Measurements from ENCODE around the gene MYO10.

Gene MYO10

GRCh38 chr5:16776611-16777251, 159.4 kb downstream of the MYO10 start:
- CTCF ChIA-PET, result interaction anchor here (0.6 to 0.8 kb wide), 4 partner anchors 29 to 88 kb away, joined by 3 to 8 read pairs (median 3); no protein-coding TSS in a partner anchor
- TF ChIP-seq BHLHE40 (IDR thresholded peaks at IDR 0.05; ENCODE audit: borderline replicate concordance) (no peak), PKNOX1 (IDR thresholded peaks at IDR 0.05) (no peak), ARNT (IDR thresholded peaks at IDR 0.05) (no peak), HDGF (IDR thresholded peaks at IDR 0.05; ENCODE audit: borderline replicate concordance) (no peak), SUZ12 (IDR thresholded peaks at IDR 0.05) (no peak), SP1 (IDR thresholded peaks at IDR 0.05) (no peak), ELF4 (IDR thresholded peaks at IDR 0.05) (no peak), L3MBTL2 (conservative IDR thresholded peaks at IDR 0.05) (no peak)
- peak; percentile 45 for DNase-seq (ENCODE audit: extremely low spot score)
- POLR2A ChIA-PET, result interaction anchor here (0.9 kb wide), 1 partner anchor 18 kb away, joined by 3 read pairs; no protein-coding TSS in a partner anchor

GRCh38 chr5:16774806-16775205, 161.3 kb downstream of the MYO10 start:
- TF ChIP-seq SUZ12 (IDR thresholded peaks at IDR 0.05), result no peak
- TF ChIP-seq FOXM1 (IDR thresholded peaks at IDR 0.05; ENCODE audit: borderline replicate concordance), result no peak
- no peak for TF ChIP-seq FOXA1 (IDR thresholded peaks at IDR 0.05)
- TF ChIP-seq HDGF (IDR thresholded peaks at IDR 0.05; ENCODE audit: borderline replicate concordance), result no peak
- TF ChIP-seq ZNF384 (IDR thresholded peaks at IDR 0.05), result no peak
- TF ChIP-seq L3MBTL2 (conservative IDR thresholded peaks at IDR 0.05), result no peak
- no peak for TF ChIP-seq LEF1 (IDR thresholded peaks at IDR 0.05; ENCODE audit: borderline replicate concordance)
- DNase-seq (ENCODE audit: extremely low spot score), result no peak
- ChIA-PET POLR2A (interaction anchor here (0.6 kb wide), 1 partner anchor 319 kb away, joined by 3 read pairs; no protein-coding TSS in a partner anchor), CTCF (no interaction called here)

- TF ChIP-seq NFRKB (IDR thresholded peaks at IDR 0.05) (no peak), FOXM1 (IDR thresholded peaks at IDR 0.05; ENCODE audit: borderline replicate concordance) (no peak), L3MBTL2 (conservative IDR thresholded peaks at IDR 0.05) (no peak), CTBP1 (IDR thresholded peaks at IDR 0.05; ENCODE audit: borderline replicate concordance) (no peak), BHLHE40 (IDR thresholded peaks at IDR 0.05; ENCODE audit: borderline replicate concordance) (no peak), ARNT (IDR thresholded peaks at IDR 0.05) (no peak), SUZ12 (IDR thresholded peaks at IDR 0.05) (no peak), FOXA1 (IDR thresholded peaks at IDR 0.05) (no peak), LEF1 (IDR thresholded peaks at IDR 0.05; ENCODE audit: borderline replicate concordance) (no peak), ZNF384 (IDR thresholded peaks at IDR 0.05) (no peak), SP1 (IDR thresholded peaks at IDR 0.05) (no peak), PKNOX1 (IDR thresholded peaks at IDR 0.05) (no peak), TARDBP (IDR thresholded peaks at IDR 0.05) (no peak), FOXK2 (IDR thresholded peaks at IDR 0.05) (no peak), ELF4 (IDR thresholded peaks at IDR 0.05) (no peak), HDGF (IDR thresholded peaks at IDR 0.05; ENCODE audit: borderline replicate concordance) (no peak)
- CTCF ChIA-PET, result interaction anchor here (0.6 kb wide), 1 partner anchor 352 kb away, joined by 3 read pairs; no protein-coding TSS in a partner anchor
- no peak for DNase-seq (ENCODE audit: extremely low spot score)
- POLR2A ChIA-PET, result no interaction called here
These were observed 162.1 kb downstream of the MYO10 start for GRCh38 chr5:16773991-16774390.

GRCh38 chr5:16772556-16772955, 163.5 kb downstream of the MYO10 start:
- CTCF ChIA-PET, result no interaction called here
- TF ChIP-seq CTBP1 (IDR thresholded peaks at IDR 0.05; ENCODE audit: borderline replicate concordance), result no peak
- no peak for TF ChIP-seq ZNF384 (IDR thresholded peaks at IDR 0.05)
- TF ChIP-seq TARDBP (IDR thresholded peaks at IDR 0.05), result no peak
- no peak for TF ChIP-seq FOXA1 (IDR thresholded peaks at IDR 0.05)
- no peak for TF ChIP-seq PKNOX1 (IDR thresholded peaks at IDR 0.05)
- no peak for TF ChIP-seq NFRKB (IDR thresholded peaks at IDR 0.05)
- TF ChIP-seq HDGF (IDR thresholded peaks at IDR 0.05; ENCODE audit: borderline replicate concordance), result no peak
- TF ChIP-seq FOXM1 (IDR thresholded peaks at IDR 0.05; ENCODE audit: borderline replicate concordance), result no peak
- TF ChIP-seq BHLHE40 (IDR thresholded peaks at IDR 0.05; ENCODE audit: borderline replicate concordance), result no peak
- TF ChIP-seq SUZ12 (IDR thresholded peaks at IDR 0.05), result no peak
- TF ChIP-seq ELF4 (IDR thresholded peaks at IDR 0.05), result no peak
- TF ChIP-seq L3MBTL2 (conservative IDR thresholded peaks at IDR 0.05), result no peak
- TF ChIP-seq ARNT (IDR thresholded peaks at IDR 0.05), result no peak
- no peak for TF ChIP-seq LEF1 (IDR thresholded peaks at IDR 0.05; ENCODE audit: borderline replicate concordance)
- no peak for TF ChIP-seq SP1 (IDR thresholded peaks at IDR 0.05)
- no peak for TF ChIP-seq FOXK2 (IDR thresholded peaks at IDR 0.05)

GRCh38 chr5:16768184-16768583, 167.9 kb downstream of the MYO10 start:
- TF ChIP-seq PKNOX1 (IDR thresholded peaks at IDR 0.05) (peak; percentile 19; the same call in 1 of the 2 replicates), TARDBP (IDR thresholded peaks at IDR 0.05) (no peak)
- no peak for DNase-seq (ENCODE audit: extremely low spot score)
- CTCF ChIA-PET, result interaction anchor here (0.6 kb wide), 1 partner anchor 111 kb away, joined by 7 read pairs; no protein-coding TSS in a partner anchor
- POLR2A ChIA-PET, result no interaction called here

More at GRCh38 chr5:16772556-16772955, 163.5 kb downstream of the MYO10 start:
- POLR2A ChIA-PET, result no interaction called here
- no peak for DNase-seq (ENCODE audit: extremely low spot score)

- DNase-seq (ENCODE audit: extremely low spot score), result no peak
- POLR2A ChIA-PET, result no interaction called here
- CTCF ChIA-PET, result no interaction called here
- TF ChIP-seq HDGF (IDR thresholded peaks at IDR 0.05; ENCODE audit: borderline replicate concordance) (no peak), SUZ12 (IDR thresholded peaks at IDR 0.05) (no peak), LEF1 (IDR thresholded peaks at IDR 0.05; ENCODE audit: borderline replicate concordance) (no peak), FOXK2 (IDR thresholded peaks at IDR 0.05) (no peak), L3MBTL2 (conservative IDR thresholded peaks at IDR 0.05) (no peak), TARDBP (IDR thresholded peaks at IDR 0.05) (no peak), BHLHE40 (IDR thresholded peaks at IDR 0.05; ENCODE audit: borderline replicate concordance) (no peak), NFRKB (IDR thresholded peaks at IDR 0.05) (no peak), CTBP1 (IDR thresholded peaks at IDR 0.05; ENCODE audit: borderline replicate concordance) (no peak), ARNT (IDR thresholded peaks at IDR 0.05) (no peak), FOXA1 (IDR thresholded peaks at IDR 0.05) (no peak), ZNF384 (IDR thresholded peaks at IDR 0.05) (no peak), ELF4 (IDR thresholded peaks at IDR 0.05) (no peak), FOXM1 (IDR thresholded peaks at IDR 0.05; ENCODE audit: borderline replicate concordance) (no peak), PKNOX1 (IDR thresholded peaks at IDR 0.05) (no peak), SP1 (IDR thresholded peaks at IDR 0.05) (no peak)
These were observed 172.9 kb downstream of the MYO10 start for GRCh38 chr5:16763211-16763610.
